ENCODE results near the gene MTG1.

Gene MTG1

DNA sequence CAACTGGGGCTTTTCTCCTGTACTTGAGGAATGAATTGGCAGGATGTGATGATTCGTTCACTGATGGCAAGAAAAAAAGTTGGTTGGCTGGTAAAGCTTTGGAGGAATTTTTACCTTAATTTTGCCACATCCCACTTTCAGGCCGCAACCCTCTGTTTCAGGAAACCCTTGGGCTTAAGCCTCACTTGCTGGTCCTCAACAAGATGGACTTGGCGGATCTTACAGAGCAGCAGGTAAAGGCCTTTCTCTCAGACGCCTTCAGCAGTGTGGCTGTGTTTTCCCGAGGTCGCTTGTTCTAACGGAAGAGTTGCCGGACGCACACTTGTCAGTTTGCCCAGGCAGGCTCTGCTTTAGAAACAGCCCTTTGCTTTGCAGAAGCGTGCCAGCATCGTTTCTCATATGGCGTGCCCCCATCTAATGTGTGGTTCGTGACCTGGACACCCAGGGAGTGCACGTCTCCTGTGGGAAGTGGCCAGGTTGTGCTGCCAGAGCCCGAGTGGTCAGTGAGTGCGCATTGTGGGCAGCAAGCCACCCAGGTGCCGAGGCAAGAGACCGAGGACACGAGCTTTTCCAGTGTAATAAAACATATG lies 2.2 kb downstream of the MTG1 start:
- TF ChIP-seq ZFX (IDR thresholded peaks at IDR 0.05): no peak
- TF ChIP-seq, protein P1, sequence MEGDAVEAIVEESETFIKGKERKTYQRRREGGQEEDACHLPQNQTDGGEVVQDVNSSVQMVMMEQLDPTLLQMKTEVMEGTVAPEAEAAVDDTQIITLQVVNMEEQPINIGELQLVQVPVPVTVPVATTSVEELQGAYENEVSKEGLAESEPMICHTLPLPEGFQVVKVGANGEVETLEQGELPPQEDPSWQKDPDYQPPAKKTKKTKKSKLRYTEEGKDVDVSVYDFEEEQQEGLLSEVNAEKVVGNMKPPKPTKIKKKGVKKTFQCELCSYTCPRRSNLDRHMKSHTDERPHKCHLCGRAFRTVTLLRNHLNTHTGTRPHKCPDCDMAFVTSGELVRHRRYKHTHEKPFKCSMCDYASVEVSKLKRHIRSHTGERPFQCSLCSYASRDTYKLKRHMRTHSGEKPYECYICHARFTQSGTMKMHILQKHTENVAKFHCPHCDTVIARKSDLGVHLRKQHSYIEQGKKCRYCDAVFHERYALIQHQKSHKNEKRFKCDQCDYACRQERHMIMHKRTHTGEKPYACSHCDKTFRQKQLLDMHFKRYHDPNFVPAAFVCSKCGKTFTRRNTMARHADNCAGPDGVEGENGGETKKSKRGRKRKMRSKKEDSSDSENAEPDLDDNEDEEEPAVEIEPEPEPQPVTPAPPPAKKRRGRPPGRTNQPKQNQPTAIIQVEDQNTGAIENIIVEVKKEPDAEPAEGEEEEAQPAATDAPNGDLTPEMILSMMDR (conservative IDR thresholded peaks at IDR 0.05): no peak
- no peak overlapping the region for H3K27ac ChIP-seq

DNA sequence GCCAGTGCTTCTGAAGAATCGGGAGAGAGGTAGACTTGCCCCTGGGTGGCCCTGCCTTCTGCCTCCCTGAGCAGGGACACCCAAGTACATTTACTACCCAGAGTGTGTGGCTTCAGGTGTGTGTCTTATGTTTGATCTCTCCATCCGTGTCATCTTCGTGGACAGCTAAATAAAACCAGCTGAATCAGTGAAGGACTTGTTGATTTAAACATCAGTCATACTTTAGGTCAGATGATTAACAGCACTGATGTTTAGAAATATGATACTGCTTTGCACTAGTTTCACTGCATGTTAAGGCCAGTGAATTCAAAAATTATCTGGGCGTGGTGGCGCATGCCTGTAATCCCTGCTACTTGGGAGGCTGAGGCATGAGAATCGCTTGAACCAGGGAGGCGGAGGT lies 4.0 kb downstream of the MTG1 start:
- H3K27ac ChIP-seq: no peak overlapping the region
- TF ChIP-seq ZFX (IDR thresholded peaks at IDR 0.05): no peak
- TF ChIP-seq, protein P1 (conservative IDR thresholded peaks at IDR 0.05): no peak

DNA sequence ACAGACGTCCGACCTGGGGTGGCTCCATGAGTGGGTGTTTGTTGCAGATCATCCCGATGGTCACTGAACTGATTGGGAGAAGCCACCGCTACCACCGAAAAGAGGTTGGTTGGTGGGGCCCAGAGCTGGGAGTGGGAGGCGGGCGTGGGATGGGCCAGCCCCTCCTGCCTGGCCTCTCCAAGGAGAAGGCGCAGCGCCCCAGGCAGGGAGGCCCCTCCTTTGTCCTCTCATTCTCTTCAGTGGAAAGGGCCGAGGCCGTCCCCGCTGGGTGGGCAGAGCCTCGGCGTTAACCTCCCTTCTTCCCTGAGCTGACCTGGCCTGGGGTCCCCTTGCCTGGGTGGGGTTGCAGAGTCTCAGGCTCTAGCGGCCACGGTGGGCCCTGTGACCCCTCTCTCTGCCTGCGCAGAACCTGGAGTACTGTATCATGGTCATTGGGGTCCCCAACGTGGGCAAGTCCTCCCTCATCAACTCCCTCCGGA lies 5.2 kb downstream of the MTG1 start:
- no peak for TF ChIP-seq ZFX (IDR thresholded peaks at IDR 0.05)
- TF ChIP-seq, protein P1 (conservative IDR thresholded peaks at IDR 0.05): no peak
- H3K27ac ChIP-seq: no peak overlapping the region

DNA sequence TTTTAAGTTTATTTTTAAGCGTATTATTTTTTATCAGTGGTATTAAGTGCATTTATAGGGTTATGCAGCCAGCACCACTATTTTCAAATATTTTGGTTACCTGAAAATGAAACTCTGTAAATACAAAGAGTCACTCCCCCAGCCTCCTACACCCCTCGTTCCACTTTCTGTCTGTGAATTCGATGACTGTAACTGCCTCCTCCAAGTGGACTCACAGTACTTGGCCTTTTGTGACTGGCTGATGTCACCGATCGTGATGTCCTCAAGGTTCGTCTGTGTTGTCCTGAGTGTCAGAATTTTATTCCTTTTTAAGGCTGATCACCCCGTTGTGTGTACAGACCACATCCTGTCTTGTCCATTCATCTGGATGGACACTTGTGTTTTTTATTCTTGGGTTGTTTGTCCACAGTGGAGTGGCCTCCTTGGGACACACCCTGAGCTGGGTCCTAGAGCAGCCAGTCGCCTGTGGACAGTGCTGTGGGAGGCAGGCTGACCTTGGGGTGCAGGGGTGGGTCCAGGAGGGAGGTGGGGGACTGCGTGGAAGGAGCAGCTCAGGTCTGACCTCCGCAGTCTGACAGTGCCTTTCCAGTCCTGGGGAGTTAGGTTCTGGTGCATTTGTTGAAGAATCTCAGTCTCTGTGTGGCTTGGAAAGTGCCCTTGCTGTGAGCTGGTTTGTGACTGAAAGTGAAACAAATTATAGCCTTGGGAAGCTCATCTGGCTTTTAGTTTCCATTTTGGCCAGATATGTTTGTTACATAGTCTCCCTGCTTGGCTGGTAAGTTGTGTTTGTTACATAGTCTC lies 6.9 kb downstream of the MTG1 start:
- TF ChIP-seq ZFX (IDR thresholded peaks at IDR 0.05): no peak
- TF ChIP-seq, protein P1 (conservative IDR thresholded peaks at IDR 0.05): no peak
- no peak overlapping the region for H3K27ac ChIP-seq

DNA sequence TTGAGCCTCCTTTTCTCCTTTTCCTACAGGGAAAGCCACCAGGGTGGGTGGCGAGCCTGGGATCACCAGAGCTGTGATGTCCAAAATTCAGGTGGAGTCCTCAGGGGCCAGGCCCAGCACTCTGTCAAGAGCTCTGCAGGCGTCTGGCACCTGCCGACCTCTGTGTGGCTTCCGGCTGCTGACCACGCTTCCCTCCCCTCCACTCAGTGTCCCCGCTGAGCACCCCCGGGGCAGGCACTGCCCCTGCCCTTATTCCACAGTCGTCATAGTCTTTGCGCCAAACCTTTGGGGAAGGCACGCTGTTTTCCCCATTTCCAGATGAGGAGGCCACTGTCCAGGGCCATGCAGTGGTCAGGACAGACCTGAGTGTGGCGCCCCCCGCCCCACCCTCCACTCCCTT lies 7.5 kb downstream of the MTG1 start:
- TF ChIP-seq, protein P1 (conservative IDR thresholded peaks at IDR 0.05): no peak
- no peak for TF ChIP-seq ZFX (IDR thresholded peaks at IDR 0.05)
- H3K27ac ChIP-seq: no peak overlapping the region

DNA sequence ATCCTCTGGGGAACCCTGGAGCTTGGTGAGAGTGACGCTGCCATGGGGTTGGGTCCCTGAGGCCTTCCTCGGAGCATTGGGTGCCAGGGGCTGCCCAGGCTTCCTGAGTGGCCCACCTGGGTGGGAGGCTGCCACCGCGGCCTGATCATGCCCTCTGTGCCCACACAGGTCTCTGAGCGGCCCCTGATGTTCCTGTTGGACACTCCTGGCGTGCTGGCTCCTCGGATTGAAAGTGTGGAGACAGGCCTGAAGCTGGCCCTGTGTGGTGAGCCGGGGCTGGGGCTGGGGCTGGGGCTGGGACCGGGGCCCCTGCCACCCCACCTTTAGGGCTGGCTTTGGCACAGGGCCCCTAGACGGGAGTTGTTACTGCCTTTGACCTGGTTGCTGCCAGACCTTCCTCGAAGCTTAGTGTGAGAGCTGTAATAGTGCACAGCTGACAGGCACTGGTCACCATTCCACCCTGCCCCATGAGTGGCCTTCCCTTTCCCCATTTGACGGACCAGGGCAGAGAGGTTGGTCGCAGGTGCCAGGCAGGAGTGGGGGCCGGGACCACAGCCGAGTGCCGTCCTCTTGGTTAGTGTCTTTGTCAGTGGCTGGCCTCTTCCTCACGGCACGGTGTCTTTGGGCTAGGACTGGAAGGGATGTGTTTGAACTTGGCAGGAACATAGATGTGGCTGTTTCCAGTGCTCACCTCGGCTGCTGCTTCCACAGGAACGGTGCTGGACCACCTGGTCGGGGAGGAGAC lies 8.2 kb downstream of the MTG1 start:
- TF ChIP-seq, protein P1 (conservative IDR thresholded peaks at IDR 0.05): no peak
- no peak for TF ChIP-seq ZFX (IDR thresholded peaks at IDR 0.05)
- H3K27ac ChIP-seq: no peak overlapping the region

DNA sequence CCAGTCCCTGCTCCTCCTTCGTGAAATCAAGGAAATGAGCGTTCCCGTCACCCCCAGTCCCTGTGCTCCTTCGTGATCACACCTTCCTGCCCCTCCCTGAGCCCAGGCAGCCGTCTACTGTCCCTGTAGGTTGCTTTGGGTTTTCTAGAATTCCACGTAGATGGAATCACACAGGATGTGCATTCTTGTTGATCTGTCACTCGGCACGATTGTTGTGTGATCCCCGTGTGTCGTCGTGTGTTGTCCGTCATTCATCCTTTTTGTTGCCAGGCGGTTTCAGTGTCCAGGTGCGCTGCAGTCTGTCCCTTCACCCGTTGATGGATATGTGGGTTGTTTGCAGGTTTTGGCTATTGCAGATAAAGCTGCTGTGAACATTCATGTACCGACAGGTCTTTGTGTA lies 9.4 kb downstream of the MTG1 start:
- H3K27ac ChIP-seq: no peak overlapping the region
- no peak for TF ChIP-seq ZFX (IDR thresholded peaks at IDR 0.05)
- TF ChIP-seq, protein P1 (conservative IDR thresholded peaks at IDR 0.05): no peak
